SK-N-SH treated with all-trans-retinoic acid at 6 μM for 48 hours (cell line): Measurements from ENCODE around the gene NOXA1.

Experiments used
- ATAC-seq: fragments of 200-7000 bp; cut with Tn5 transposase; 3 replicates; pipeline ENCODE4 v1.9.1; 2020; ENCODE audit warnings: mild to moderate bottlenecking, moderate library complexity
- ARNTL ChIP-seq: fragments of 450-650 bp; formaldehyde crosslinking; IDR thresholded peaks from 2 replicates; pipeline ENCODE4 v1.5.0; 2020; ENCODE audit warnings: low read depth, mild to moderate bottlenecking, moderate library complexity, borderline replicate concordance
- BACH2 ChIP-seq: fragments of 250-450 bp; sonication (Bioruptor Pico); IDR thresholded peaks from 2 replicates; pipeline ENCODE4 v1.9.0; 2021; ENCODE audit warnings: mild to moderate bottlenecking, borderline replicate concordance
- CSDC2 ChIP-seq: fragments of 250-450 bp; sonication (Bioruptor Pico); IDR thresholded peaks from 2 replicates; pipeline ENCODE4 v1.5.0; 2020; ENCODE audit warnings: mild to moderate bottlenecking, moderate library complexity
- CSRNP3 ChIP-seq: fragments of 250-450 bp; sonication (Bioruptor Pico); IDR thresholded peaks from 2 replicates; pipeline ENCODE4 v1.5.1; 2021; ENCODE audit warnings: mild to moderate bottlenecking, moderate library complexity
- ESRRG ChIP-seq: fragments of 250-450 bp; sonication (Bioruptor Pico); IDR thresholded peaks from 2 replicates; pipeline ENCODE4 v1.6.1; 2021; ENCODE audit warnings: mild to moderate bottlenecking
- ISL1 ChIP-seq: fragments of 250-450 bp; sonication (Bioruptor Pico); IDR thresholded peaks from 2 replicates; pipeline ENCODE4 v2.1.2; 2022; ENCODE audit warnings: mild to moderate bottlenecking, moderate library complexity
- OSR1 ChIP-seq: fragments of 250-450 bp; sonication (Bioruptor Pico); IDR thresholded peaks from 2 replicates; pipeline ENCODE4 v1.8.0; 2022; ENCODE audit warnings: moderate library complexity, mild to moderate bottlenecking, inconsistent platforms
- PATZ1 ChIP-seq: fragments of 250-450 bp; sonication (Bioruptor Pico); IDR thresholded peaks from 2 replicates; pipeline ENCODE4 v1.8.0; 2020; ENCODE audit warnings: mild to moderate bottlenecking, moderate library complexity, borderline replicate concordance
- PPARA ChIP-seq: fragments of 250-450 bp; sonication (Bioruptor Pico); IDR thresholded peaks from 2 replicates; pipeline ENCODE4 v1.5.0; 2020; ENCODE audit warnings: mild to moderate bottlenecking, borderline replicate concordance
- RARB ChIP-seq: fragments of 250-450 bp; sonication (Bioruptor Pico); IDR thresholded peaks from 2 replicates; pipeline ENCODE4 v1.8.0; 2021; ENCODE audit warnings: mild to moderate bottlenecking, moderate library complexity
- SNAI2 ChIP-seq: fragments of 250-450 bp; sonication (Bioruptor Pico); IDR thresholded peaks from 2 replicates; pipeline ENCODE4 v1.5.0; 2020; ENCODE audit warnings: mild to moderate bottlenecking, moderate library complexity
- TCF4 ChIP-seq: fragments of 250-450 bp; sonication (Bioruptor Pico); IDR thresholded peaks from 2 replicates; pipeline ENCODE4 v1.8.0; 2021; ENCODE audit warnings: mild to moderate bottlenecking, moderate library complexity, borderline replicate concordance
- TOX ChIP-seq: fragments of 250-450 bp; sonication (Bioruptor Pico); IDR thresholded peaks from 2 replicates; pipeline ENCODE4 v1.8.0; 2021; ENCODE audit warnings: mild to moderate bottlenecking, moderate library complexity, borderline replicate concordance
- TSHZ2 ChIP-seq: fragments of 250-450 bp; sonication (Bioruptor Pico); IDR thresholded peaks from 2 replicates; pipeline ENCODE4 v1.5.0; 2020; ENCODE audit warnings: mild to moderate bottlenecking, moderate library complexity
- ZC3H10 ChIP-seq: fragments of 250-450 bp; sonication (Bioruptor Pico); IDR thresholded peaks from 2 replicates; pipeline ENCODE4 v1.5.1; 2021; ENCODE audit warnings: mild to moderate bottlenecking, moderate library complexity
- ZFP3 ChIP-seq: fragments of 250-450 bp; sonication (Bioruptor Pico); IDR thresholded peaks from 2 replicates; pipeline ENCODE4 v1.5.0; 2020; ENCODE audit warnings: mild to moderate bottlenecking, moderate library complexity
- ZFP30 ChIP-seq: fragments of 450-650 bp; formaldehyde crosslinking; IDR thresholded peaks from 2 replicates; pipeline ENCODE4 v1.5.0; 2022; ENCODE audit warnings: mild to moderate bottlenecking, moderate library complexity
- ZNF565 ChIP-seq: fragments of 450-650 bp; formaldehyde crosslinking; conservative IDR thresholded peaks from 2 replicates; pipeline ENCODE4 v1.5.0; 2020; ENCODE audit warnings: low read depth, mild to moderate bottlenecking, moderate library complexity
- ZNF70 ChIP-seq: fragments of 450-650 bp; formaldehyde crosslinking; IDR thresholded peaks from 2 replicates; pipeline ENCODE4 v1.5.0; 2020; ENCODE audit warnings: mild to moderate bottlenecking, moderate library complexity
- ZNF8 ChIP-seq: fragments of 450-650 bp; formaldehyde crosslinking; IDR thresholded peaks from 2 replicates; pipeline ENCODE4 v1.5.0; 2020; ENCODE audit warnings: mild to moderate bottlenecking, moderate library complexity

NOXA1 gene

GRCh38 chr9:137477778-137478612 lies 54.8 kb downstream of the NOXA1 start:
- no peak for TF ChIP-seq ZFP3 (CRISPR knock-in tag)
- no peak for TF ChIP-seq CSDC2 (CRISPR knock-in tag)
- no peak for TF ChIP-seq ZFP30 (CRISPR knock-in tag)
- TF ChIP-seq SNAI2 (CRISPR knock-in tag), result no peak
- no peak for TF ChIP-seq TCF4 (CRISPR knock-in tag)
- no peak for TF ChIP-seq ZNF70
- no peak for TF ChIP-seq TSHZ2 (CRISPR knock-in tag)
- no peak for TF ChIP-seq ZNF8 (CRISPR knock-in tag)
- TF ChIP-seq ESRRG, result no peak
- TF ChIP-seq BACH2 (CRISPR knock-in tag), result no peak
- TF ChIP-seq CSRNP3 (CRISPR knock-in tag), result no peak
- TF ChIP-seq, all 23 proteins: peak for 0
- no peak for ATAC-seq

- TF ChIP-seq TSHZ2 (CRISPR knock-in tag), result no peak
- no peak for TF ChIP-seq ESRRG
- no peak for TF ChIP-seq ZNF565
- TF ChIP-seq PATZ1 (CRISPR knock-in tag), result no peak
- no peak for TF ChIP-seq ZC3H10 (CRISPR knock-in tag)
- no peak for TF ChIP-seq ZNF70
- no peak for TF ChIP-seq OSR1 (CRISPR knock-in tag)
- no peak for TF ChIP-seq TOX (CRISPR knock-in tag)
- no peak for TF ChIP-seq ZFP3 (CRISPR knock-in tag)
- no peak for TF ChIP-seq ISL1
- no peak for TF ChIP-seq RARB
Observed at GRCh38 chr9:137478613-137478961, 55.4 kb downstream of the NOXA1 start.

GRCh38 chr9:137478962-137479861 lies 56.0 kb downstream of the NOXA1 start:
- no peak; the same call in 2 of the 3 replicates for ATAC-seq
- TF ChIP-seq PPARA (CRISPR knock-in tag) (no peak), OSR1 (CRISPR knock-in tag) (no peak), RARB (no peak), ZNF70 (no peak), ARNTL (CRISPR knock-in tag) (no peak), TCF4 (CRISPR knock-in tag) (no peak), BACH2 (CRISPR knock-in tag) (no peak)

More at GRCh38 chr9:137478613-137478961, 55.4 kb downstream of the NOXA1 start:
- no peak for ATAC-seq
